Measurements from ENCODE around the gene PTPN14.

GRCh38 chr1:214570442-214570841 is 19.0 kb upstream of the PTPN14 start:
- TF ChIP-seq TCF7L2 (IDR thresholded peaks at IDR 0.05; ENCODE audit: borderline replicate concordance, low read depth, low read length) (no peak), SP2 (tag by site-specific recombination; IDR thresholded peaks at IDR 0.05) (no peak)
- TF ChIP-seq, protein P1, sequence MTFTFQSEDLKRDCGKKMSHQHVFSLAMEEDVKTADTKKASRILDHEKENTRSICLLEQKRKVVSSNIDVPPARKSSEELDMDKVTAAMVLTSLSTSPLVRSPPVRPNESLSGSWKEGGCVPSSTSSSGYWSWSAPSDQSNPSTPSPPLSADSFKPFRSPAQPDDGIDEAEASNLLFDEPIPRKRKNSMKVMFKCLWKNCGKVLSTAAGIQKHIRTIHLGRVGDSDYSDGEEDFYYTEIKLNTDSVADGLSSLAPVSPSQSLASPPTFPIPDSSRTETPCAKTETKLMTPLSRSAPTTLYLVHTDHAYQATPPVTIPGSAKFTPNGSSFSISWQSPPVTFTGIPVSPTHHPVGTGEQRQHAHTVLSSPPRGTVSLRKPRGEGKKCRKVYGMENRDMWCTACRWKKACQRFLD (tag by site-specific recombination; IDR thresholded peaks at IDR 0.05), result no peak

All from HEK293 (cell line).